ENCODE results near the gene NR5A1. TPM values are rescaled to one million over a fixed set of nuclear protein-coding genes. Genes with fewer than 3 reads are reported as not detected.

NR5A1 gene
- polyA plus RNA-seq, 3 donors, result not detected

- no peak overlapping the region for H3K27ac ChIP-seq (ENCODE audit: low read depth in 1 of 2, low read length in 2 of 2)
- H4K20me1 ChIP-seq (ENCODE audit: insufficient read depth, low read length), result no peaks in the 10 kb centered on the region
- no peak overlapping the region for H3K4me3 Mint-ChIP-seq
- H3K9me3 ChIP-seq (replicated peaks in 1 of 2; ENCODE audit: control insufficient read depth in 1 of 2, insufficient read depth in 1 of 2, low read length in 2 of 2), result no peaks in the 10 kb centered on the region
- no peaks in the 10 kb centered on the region for H3K9me3 Mint-ChIP-seq
- no peak overlapping the region for H2AFZ ChIP-seq (ENCODE audit: insufficient read depth, low read depth, low read length, poor library complexity, severe bottlenecking)
- peaks cover under 1 to 7% (median 2%) of the 10 kb centered on the region in 3 donors for H3K27me3 Mint-ChIP-seq (ENCODE audit: low read depth in 3 of 3)
- no peaks in the 10 kb centered on the region for H3K27me3 ChIP-seq (ENCODE audit: control insufficient read depth in 2 of 2, insufficient read depth in 2 of 2, low read length in 2 of 2)
- peaks cover 12% of the 10 kb centered on the region for H3K4me1 Mint-ChIP-seq
- H3K4me3 ChIP-seq (replicated peaks in 1 of 3; ENCODE audit: low read depth in 2 of 3, low read length in 3 of 3), result no peak overlapping the region
- intact Hi-C loops (cut with micrococcal nuclease), result no loop called here
- no peak overlapping the region for H3K9ac ChIP-seq (ENCODE audit: insufficient read depth, low read length, poor library complexity, severe bottlenecking)
- no peak overlapping the region for H3K4me2 ChIP-seq (replicated peaks; ENCODE audit: extremely low read depth, low read length, poor library complexity, severe bottlenecking)
- peaks cover 0 to 7% of the 10 kb centered on the region in 2 donors for H3K36me3 ChIP-seq (replicated peaks in 1 of 2; ENCODE audit: control insufficient read depth in 1 of 2, insufficient read depth in 2 of 2, low read length in 2 of 2)
- no peaks in the 10 kb centered on the region for H3K79me2 ChIP-seq (ENCODE audit: insufficient read depth, low read length)
- TF ChIP-seq CTCF (IDR thresholded peaks at IDR 0.05), result no peak
- 100% methylated on average over 2 of the region's 5 CpGs for WGBS (ENCODE audit: insufficient coverage)
- DNase-seq, result no peak
- H3K27ac Mint-ChIP-seq, result peak overlapping the region in 1 of 7 donors; percentile 38
- H3K4me1 ChIP-seq (ENCODE audit: control insufficient read depth in 1 of 2, insufficient read depth in 2 of 2, low read length in 2 of 2), result peaks cover 7 to 8% of the 10 kb centered on the region in 2 donors
- peaks cover 0 to 6% of the 10 kb centered on the region in 2 donors for H3K36me3 Mint-ChIP-seq
These were observed 10.4 kb upstream of the NR5A1 start for GRCh38 chr9:124517600-124517999.

DNA sequence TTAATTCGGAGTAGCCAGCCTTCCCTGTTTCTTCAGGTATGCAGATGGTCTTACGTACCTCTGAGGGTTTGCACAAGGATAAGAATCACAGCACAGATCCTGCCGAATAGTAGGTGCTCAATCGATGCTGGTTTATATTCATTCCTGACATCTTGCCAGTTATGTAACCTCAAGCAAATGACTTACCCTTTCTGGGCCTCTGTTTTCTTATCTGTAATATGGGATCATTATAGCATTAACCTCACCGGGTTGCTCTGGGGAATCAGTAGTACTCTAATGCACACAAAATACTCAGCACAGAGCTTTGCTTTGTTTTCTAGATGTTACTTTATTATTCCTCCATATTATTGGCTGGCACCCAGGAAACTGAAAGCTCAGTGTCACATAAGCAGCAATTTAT is 7.7 kb upstream of the NR5A1 start:
- Histone ChIP-seq H3K36me3 (replicated peaks in 1 of 2; ENCODE audit: control insufficient read depth in 1 of 2, insufficient read depth in 2 of 2, low read length in 2 of 2) (no peaks in the 10 kb centered on the region), H3K4me1 (ENCODE audit: control insufficient read depth in 1 of 2, insufficient read depth in 2 of 2, low read length in 2 of 2) (peaks cover 7 to 8% of the 10 kb centered on the region in 2 donors), H3K9me3 (replicated peaks in 1 of 2; ENCODE audit: control insufficient read depth in 1 of 2, insufficient read depth in 1 of 2, low read length in 2 of 2) (no peaks in the 10 kb centered on the region), H3K4me2 (replicated peaks; ENCODE audit: extremely low read depth, low read length, poor library complexity, severe bottlenecking) (no peak overlapping the region), H3K27me3 (ENCODE audit: control insufficient read depth in 2 of 2, insufficient read depth in 2 of 2, low read length in 2 of 2) (peaks cover 0 to 4% of the 10 kb centered on the region in 2 donors), H4K20me1 (ENCODE audit: insufficient read depth, low read length) (no peaks in the 10 kb centered on the region), H3K27ac (ENCODE audit: low read depth in 1 of 2, low read length in 2 of 2) (no peak overlapping the region), H2AFZ (ENCODE audit: insufficient read depth, low read depth, low read length, poor library complexity, severe bottlenecking) (no peak overlapping the region), H3K9ac (ENCODE audit: insufficient read depth, low read length, poor library complexity, severe bottlenecking) (no peak overlapping the region), H3K79me2 (ENCODE audit: insufficient read depth, low read length) (no peaks in the 10 kb centered on the region), H3K4me3 (replicated peaks in 1 of 3; ENCODE audit: low read depth in 2 of 3, low read length in 3 of 3) (no peak overlapping the region)
- Mint-ChIP-seq H3K4me3 (no peak overlapping the region), H3K27me3 (ENCODE audit: low read depth in 3 of 3) (peaks cover 5 to 14% (median 12%) of the 10 kb centered on the region in 3 donors), H3K27ac (no peak overlapping the region), H3K36me3 (no peaks in the 10 kb centered on the region), H3K9me3 (no peaks in the 10 kb centered on the region), H3K4me1 (peaks cover 20% of the 10 kb centered on the region)
- WGBS (ENCODE audit: insufficient coverage), result 100% methylated on average over 1 of the region's 5 CpGs
- intact Hi-C loops (cut with micrococcal nuclease), result no loop called here
- DNase-seq, result no peak
- TF ChIP-seq CTCF (IDR thresholded peaks at IDR 0.05), result no peak
